CD8-positive, alpha-beta memory T cell (primary cell): Measurements from ENCODE around the gene ZNF774. TPM values are rescaled to one million over a fixed set of nuclear protein-coding genes. Genes with fewer than 3 reads are reported as not detected.
"Not testable (repeated sequence)": the region's sequence is repeated elsewhere in the genome, so short reads cannot be mapped to it uniquely, and the experiment has no call there.

Source experiments
- CTCF ChIA-PET: fragments of 350-600 bp; sonication (Branson Sonifier 250); formaldehyde crosslinking; loops from one replicate; lab custom pipeline; 2021; ENCODE audit warnings: antibody characterized with exemption; lab: Charles Lee
- POLR2A ChIA-PET: fragments of 350-600 bp; sonication (Branson Sonifier 250); formaldehyde crosslinking; loops from one replicate; lab custom pipeline; 2021; ENCODE audit warnings: antibody characterized with exemption; lab: Charles Lee
- DNase-seq, 5 donors: peaks; one replicate each; pipeline versions ENCODE4 v3.0.0 to v3.0.0-alpha.2; 2020 to 2022; ENCODE audit warnings: mixed read lengths in 1 of 5
- H3K27ac ChIP-seq: one replicate; pipeline ENCODE4 v1.7.0; 2013; ENCODE audit warnings: low read depth, mild to moderate bottlenecking, low read length, moderate library complexity
- H3K27me3 ChIP-seq: 2 replicates; pipeline ENCODE4 v1.7.0; 2013; ENCODE audit warnings: low read length, mild to moderate bottlenecking; ENCODE audit not compliant: insufficient read depth, poor library complexity, severe bottlenecking
- H3K36me3 ChIP-seq: 2 replicates; pipeline ENCODE4 v1.7.0; 2013; ENCODE audit warnings: mild to moderate bottlenecking, low read length, moderate library complexity; ENCODE audit not compliant: insufficient read depth
- H3K4me1 ChIP-seq: 2 replicates; pipeline ENCODE4 v1.7.0; 2013; ENCODE audit warnings: mild to moderate bottlenecking, low read length, moderate library complexity; ENCODE audit not compliant: insufficient read depth
- H3K4me3 ChIP-seq: 2 replicates; pipeline ENCODE4 v1.7.0; 2013; ENCODE audit warnings: mild to moderate bottlenecking, low read length
- H3K9me3 ChIP-seq: 2 replicates; pipeline ENCODE4 v1.7.0; 2013; ENCODE audit warnings: mild to moderate bottlenecking, low read length
- H3K27ac Mint-ChIP-seq, 8 donors: one replicate each; pipeline ENCODE4 v1.8.0; 2020 to 2021; ENCODE audit warnings: mixed read lengths in 8 of 8, mild to moderate bottlenecking in 6 of 8, inconsistent platforms in 3 of 8, moderate library complexity in 3 of 8
- H3K27me3 Mint-ChIP-seq, 2 donors: one replicate each; pipeline ENCODE4 v1.8.0; 2020 to 2021; ENCODE audit warnings: mixed read lengths in 2 of 2, mild to moderate bottlenecking in 1 of 2, moderate library complexity in 1 of 2
- H3K36me3 Mint-ChIP-seq, 3 donors: one replicate each; pipeline ENCODE4 v1.8.0; 2020 to 2021; ENCODE audit warnings: mixed read lengths in 3 of 3, inconsistent platforms in 1 of 3, mild to moderate bottlenecking in 1 of 3
- H3K4me1 Mint-ChIP-seq, 3 donors: one replicate each; pipeline ENCODE4 v1.8.0; 2020 to 2021; ENCODE audit warnings: mixed read lengths in 3 of 3, inconsistent platforms in 1 of 3, mild to moderate bottlenecking in 1 of 3
- H3K4me3 Mint-ChIP-seq, 7 donors: one replicate each; pipeline ENCODE4 v1.8.0; 2020 to 2021; ENCODE audit warnings: mixed read lengths in 7 of 7, mild to moderate bottlenecking in 6 of 7, moderate library complexity in 4 of 7, inconsistent platforms in 2 of 7
- H3K9me3 Mint-ChIP-seq, 5 donors: one replicate each; pipeline ENCODE4 v1.8.0; 2020 to 2022; ENCODE audit warnings: mixed read lengths in 5 of 5, mild to moderate bottlenecking in 3 of 5, moderate library complexity in 2 of 5, inconsistent platforms in 1 of 5
- polyA plus RNA-seq: library from polyadenylated mRNA; unstranded; fragments of 300-500 nt; fragmentation: Illumina TruSeq; gene quantifications from one replicate; pipeline ENCODE4 v1.2.3, GENCODE V29; 2021
- total RNA-seq, 2 experiments: library from RNA; stranded (reverse); gene quantifications; one replicate each; pipeline ENCODE4 v1.2.3, GENCODE V29; 2021

The ZNF774 gene
- total and polyA plus RNA-seq, 3 experiments from 2014 or later = 0.50 to 0.64 TPM; not detected in 1

DNA sequence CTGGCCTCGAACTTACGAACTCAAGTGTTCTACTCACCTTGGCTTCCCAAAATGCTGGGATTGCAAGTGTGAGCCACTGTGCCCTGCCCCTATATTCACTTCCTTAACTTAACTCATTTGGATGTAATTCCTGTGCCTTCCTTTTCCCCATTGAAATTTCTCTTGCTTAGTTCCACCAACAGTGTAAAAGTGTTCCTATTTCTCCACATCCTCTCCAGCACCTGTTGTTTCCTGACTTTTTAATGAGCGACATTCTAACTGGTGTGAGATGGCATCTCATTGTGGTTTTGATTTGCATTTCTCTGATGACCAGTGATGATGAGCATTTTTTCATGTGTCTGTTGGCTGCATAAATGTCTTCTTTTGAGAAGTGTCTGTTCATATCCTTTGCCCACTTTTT lies 57.5 kb downstream of the ZNF774 start:
- H3K27ac Mint-ChIP-seq = peak overlapping the region in 6 of 8 donors; percentile 46 to 95 (median 84)

GRCh38 chr15:90410316-90410715 lies 58.2 kb downstream of the ZNF774 start:
- peaks cover 9 to 16% (median 9%) of the 10 kb centered on the region in 3 donors for H3K36me3 Mint-ChIP-seq
- H3K27me3 ChIP-seq, H3K27ac ChIP-seq, DNase-seq, H3K9me3 Mint-ChIP-seq, POLR2A ChIA-PET, H3K9me3 ChIP-seq, H3K27me3 Mint-ChIP-seq, H3K4me3 Mint-ChIP-seq, H3K36me3 ChIP-seq, H3K4me3 ChIP-seq, CTCF ChIA-PET: not testable (repeated sequence)
- H3K4me1 Mint-ChIP-seq = peaks cover 80 to 93% (median 93%) of the 10 kb centered on the region in 3 donors
- H3K27ac Mint-ChIP-seq = peak overlapping the region in 2 of 8 donors; percentile 59 to 68
- H3K4me1 ChIP-seq = peaks cover 68% of the 10 kb centered on the region

More for the DNA sequence above, 57.5 kb downstream of the ZNF774 start:
- H3K27ac ChIP-seq, H3K36me3 ChIP-seq, DNase-seq, H3K27me3 Mint-ChIP-seq, H3K9me3 ChIP-seq, POLR2A ChIA-PET, H3K4me3 ChIP-seq, H3K27me3 ChIP-seq, CTCF ChIA-PET, H3K9me3 Mint-ChIP-seq: not testable (repeated sequence)
- peaks cover 68% of the 10 kb centered on the region for H3K4me1 ChIP-seq
- Mint-ChIP-seq H3K4me3 (peak overlapping the region in 4 of 7 donors; percentile 5 to 69 (median 53)), H3K4me1 (peaks cover 80 to 94% (median 93%) of the 10 kb centered on the region in 3 donors), H3K36me3 (peaks cover 9 to 16% (median 9%) of the 10 kb centered on the region in 3 donors)

DNA sequence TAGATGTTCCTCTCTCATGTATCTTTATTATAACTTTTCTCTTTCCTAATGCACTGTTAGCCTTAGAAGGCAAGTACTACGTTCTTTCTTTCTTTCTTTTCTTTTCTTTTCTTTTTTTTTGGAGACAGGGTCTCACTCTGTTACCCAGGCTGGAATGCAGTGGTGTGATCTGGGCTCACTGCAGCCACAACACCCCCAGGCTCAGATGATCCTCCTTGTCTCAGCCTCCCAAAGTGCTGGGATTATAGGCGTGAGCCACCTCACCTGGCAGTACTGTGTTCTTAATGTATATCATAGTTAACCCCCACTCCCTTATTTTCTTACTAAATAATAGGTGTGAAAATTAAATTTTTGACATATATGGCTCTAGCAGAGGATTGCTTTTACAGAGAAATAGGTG lies 59.1 kb downstream of the ZNF774 start:
- no peaks in the 10 kb centered on the region for H3K27me3 Mint-ChIP-seq
- H3K9me3 ChIP-seq = no peaks in the 10 kb centered on the region
- no peaks in the 10 kb centered on the region for H3K9me3 Mint-ChIP-seq
- peaks cover 70% of the 10 kb centered on the region for H3K4me1 ChIP-seq
- no peak for DNase-seq
- H3K27me3 ChIP-seq = no peaks in the 10 kb centered on the region
- CTCF ChIA-PET = no interaction called here
- peak overlapping the region in 7 of 8 donors; percentile 15 to 82 (median 60) for H3K27ac Mint-ChIP-seq
- POLR2A ChIA-PET = interaction anchor here (1.1 kb wide), 1 partner anchor 24 kb away, joined by 5 read pairs; no protein-coding TSS in a partner anchor
- H3K36me3 ChIP-seq = no peaks in the 10 kb centered on the region
- no peak overlapping the region for H3K4me3 ChIP-seq
- peaks cover 81 to 94% (median 94%) of the 10 kb centered on the region in 3 donors for H3K4me1 Mint-ChIP-seq
- peaks cover 9 to 20% (median 9%) of the 10 kb centered on the region in 3 donors for H3K36me3 Mint-ChIP-seq
- peak overlapping the region in 1 of 7 donors; percentile 24 for H3K4me3 Mint-ChIP-seq
- H3K27ac ChIP-seq = no peak overlapping the region

Other genes starting within 250 kb of the ZNF774 start
- 10 to 100 TPM; 72.8 to 73.8 TPM for gene IDH2, start 249.8 kb upstream of the ZNF774 start, total RNA-seq
- 148 TPM for gene IDH2, start 249.8 kb upstream of the ZNF774 start, polyA plus RNA-seq
- 1 to 10 TPM; 6.9 to 8.8 TPM for gene SEMA4B, start 151.0 kb upstream of the ZNF774 start, total RNA-seq
- 10.1 TPM for gene SEMA4B, start 151.0 kb upstream of the ZNF774 start, polyA plus RNA-seq
- 100 to 1,000 TPM; 162 to 166 TPM for gene CIB1, start 118.3 kb upstream of the ZNF774 start, total RNA-seq
- 251 TPM for gene CIB1, start 118.3 kb upstream of the ZNF774 start, polyA plus RNA-seq
- 10 to 100 TPM; 10.3 to 11.6 TPM for gene GDPGP1, start 118.1 kb upstream of the ZNF774 start, total RNA-seq
- 0.85 TPM for gene GDPGP1, start 118.1 kb upstream of the ZNF774 start, polyA plus RNA-seq
- under 1 TPM in 1 of 2 experiments, not detected in 1; 0.80 TPM for gene TTLL13, start 102.7 kb upstream of the ZNF774 start, total RNA-seq
- gene TTLL13, start 102.7 kb upstream of the ZNF774 start, polyA plus RNA-seq = 0.17 TPM
- 10 to 100 TPM; 34.1 to 36.0 TPM for gene NGRN, start 86.6 kb upstream of the ZNF774 start, total RNA-seq
- 45.8 TPM for gene NGRN, start 86.6 kb upstream of the ZNF774 start, polyA plus RNA-seq
- 100 to 1,000 TPM; 173 to 176 TPM for gene IQGAP1, start 36.0 kb downstream of the ZNF774 start, total RNA-seq
- 151 TPM for gene IQGAP1, start 36.0 kb downstream of the ZNF774 start, polyA plus RNA-seq
- gene CRTC3, start 177.6 kb downstream of the ZNF774 start, total RNA-seq = 10 to 100 TPM; 25.5 to 26.7 TPM
- gene CRTC3, start 177.6 kb downstream of the ZNF774 start, polyA plus RNA-seq = 34.2 TPM